A549 (cell line): ENCODE data around the gene RNF40. TPM values are rescaled to one million over a fixed set of nuclear protein-coding genes. Genes with fewer than 3 reads are reported as not detected.

ENCODE experiments used
- ATAC-seq, 2 experiments: fragments of 200-7000 bp in 1 of 2; fragments of >200 bp in 1 of 2; cut with Nextera tagmentation in 1 of 2; cut with Tn5 transposase in 1 of 2; 3 replicates each; pipeline versions ENCODE4 v1.8.0 to v1.9.1; 2018 to 2020; ENCODE audit warnings: mild to moderate bottlenecking in 1 of 2, moderate library complexity in 1 of 2
- CTCF ChIA-PET: fragments of 300-600 bp; sonication (Branson Sonifier 250); formaldehyde crosslinking; extraction: SDS; loops from one replicate; lab custom pipeline; 2021; ENCODE audit warnings: antibody characterized with exemption, inconsistent platforms; lab: Yijun Ruan, JAX
- POLR2A ChIA-PET: fragments of 350-600 bp; formaldehyde crosslinking; extraction: SDS; loops from one replicate; lab custom pipeline; 2021; ENCODE audit warnings: antibody characterized with exemption, inconsistent platforms; lab: Yijun Ruan, JAX
- DNase-seq, 2 experiments: peaks; one replicate each; pipeline versions ENCODE4 v3.0.0 to v3.0.0-alpha.2; 2011 to 2016; ENCODE audit warnings: low read depth in 1 of 2, low spot score in 1 of 2
- FAIRE-seq: peaks from 2 replicates; lab custom pipeline; 2011; peaks lifted over from hg19 to GRCh38; lab: Jason Lieb, UNC
- H3K27ac ChIP-seq, 2 experiments: fragments of >200 bp; sonication (Bioruptor Twin); formaldehyde crosslinking; 3 replicates each; pipeline ENCODE4 v1.5.1; 2016 to 2017
- H3K4me1 ChIP-seq: fragments of >200 bp; sonication (Bioruptor Twin); formaldehyde crosslinking; 3 replicates; pipeline ENCODE4 v1.6.1; 2016
- H3K4me2 ChIP-seq: fragments of >200 bp; sonication (Bioruptor Twin); formaldehyde crosslinking; 3 replicates; pipeline ENCODE4 v1.6.1; 2016
- H3K4me3 ChIP-seq: fragments of >200 bp; sonication (Bioruptor Twin); formaldehyde crosslinking; 3 replicates; pipeline ENCODE4 v1.5.1; 2016
- H3K9me3 ChIP-seq: fragments of >200 bp; sonication (Bioruptor Twin); formaldehyde crosslinking; 3 replicates; pipeline ENCODE4 v1.6.1; 2016
- BHLHE40 ChIP-seq: IDR thresholded peaks from 2 replicates; pipeline ENCODE4 v1.6.1; 2012; ENCODE audit warnings: low read depth, low read length, inconsistent platforms
- CBX2 ChIP-seq: fragments of 200-600 bp; sonication (generic); IDR thresholded peaks from 2 replicates; pipeline ENCODE4 v1.6.1; 2016; ENCODE audit warnings: low read depth, mild to moderate bottlenecking, borderline replicate concordance
- CEBPB ChIP-seq, 2 experiments: fragments of >200 bp in 1 of 2; sonication (Bioruptor Twin) in 1 of 2; formaldehyde crosslinking in 1 of 2; IDR thresholded peaks; 2 replicates each; pipeline ENCODE4 v1.6.1; 2012 to 2016
- CHD2 ChIP-seq: fragments of 150-350 bp; IDR thresholded peaks from 2 replicates; pipeline ENCODE4 v1.6.1; 2014; ENCODE audit warnings: low read length; ENCODE audit not compliant: partially characterized antibody
- CHD4 ChIP-seq: fragments of 200-600 bp; sonication (generic); IDR thresholded peaks from 2 replicates; pipeline ENCODE4 v1.6.1; 2016; ENCODE audit warnings: antibody characterized with exemption, mild to moderate bottlenecking, borderline replicate concordance
- EHMT2 ChIP-seq: fragments of 200-600 bp; sonication (generic); IDR thresholded peaks from 2 replicates; pipeline ENCODE4 v1.6.1; 2016; ENCODE audit warnings: antibody characterized with exemption, low read depth, mild to moderate bottlenecking, moderate library complexity
- EP300 ChIP-seq, 2 experiments: fragments of >200 bp; sonication (Bioruptor Twin); formaldehyde crosslinking; IDR thresholded peaks; 2 replicates in 1 of 2; 3 replicates in 1 of 2; pipeline ENCODE4 v1.6.1; 2016 to 2017
- FOSB ChIP-seq: fragments of 250-450 bp; sonication (Bioruptor Pico); IDR thresholded peaks from 2 replicates; pipeline ENCODE4 v1.5.0; 2020; ENCODE audit warnings: mild to moderate bottlenecking, moderate library complexity
- FOSL2 ChIP-seq, 2 experiments: fragments of 450-650 bp in 1 of 2; fragments of >200 bp in 1 of 2; sonication (Bioruptor Twin) in 1 of 2; formaldehyde crosslinking; IDR thresholded peaks; 2 replicates each; pipeline versions ENCODE4 v1.5.0 to v1.6.1; 2016 to 2020; ENCODE audit warnings: mild to moderate bottlenecking in 1 of 2, moderate library complexity in 1 of 2
- FOXS1 ChIP-seq: fragments of 250-450 bp; sonication (Bioruptor Pico); IDR thresholded peaks from 2 replicates; pipeline ENCODE4 v1.5.0; 2020; ENCODE audit warnings: mild to moderate bottlenecking, moderate library complexity
- JUN ChIP-seq, 2 experiments: fragments of >200 bp; sonication (Bioruptor Twin); formaldehyde crosslinking; IDR thresholded peaks; 2 replicates in 1 of 2; 3 replicates in 1 of 2; pipeline ENCODE4 v1.6.1; 2016 to 2017
- KDM1A ChIP-seq: fragments of 200-600 bp; sonication (generic); IDR thresholded peaks from 2 replicates; pipeline ENCODE4 v1.6.1; 2016; ENCODE audit warnings: low read depth, mild to moderate bottlenecking
- KDM5A ChIP-seq: fragments of 200-600 bp; sonication (generic); IDR thresholded peaks from 2 replicates; pipeline ENCODE4 v1.6.1; 2016; ENCODE audit warnings: antibody characterized with exemption, mild to moderate bottlenecking
- MAZ ChIP-seq: fragments of 150-350 bp; IDR thresholded peaks from 2 replicates; pipeline ENCODE4 v1.6.1; 2014; ENCODE audit warnings: antibody characterized with exemption, low read depth, low read length, borderline replicate concordance
- PHF8 ChIP-seq: fragments of 200-600 bp; sonication (generic); IDR thresholded peaks from 2 replicates; pipeline ENCODE4 v1.6.1; 2016; ENCODE audit warnings: low read depth, mild to moderate bottlenecking, antibody characterized with exemption, moderate library complexity, borderline replicate concordance
- POLR2A ChIP-seq: IDR thresholded peaks from 2 replicates; pipeline ENCODE4 v1.6.1; 2012; ENCODE audit warnings: mild to moderate bottlenecking, low read length
- RARB ChIP-seq: fragments of 250-450 bp; sonication (Bioruptor Pico); IDR thresholded peaks from 2 replicates; pipeline ENCODE4 v1.8.0; 2021; ENCODE audit warnings: mild to moderate bottlenecking, moderate library complexity
- RFX5 ChIP-seq: fragments of 450-650 bp; IDR thresholded peaks from 2 replicates; pipeline ENCODE4 v1.7.1; 2014; ENCODE audit warnings: antibody characterized with exemption, mild to moderate bottlenecking, moderate library complexity
- RNF2 ChIP-seq: fragments of 200-600 bp; sonication (generic); IDR thresholded peaks from 2 replicates; pipeline ENCODE4 v1.6.1; 2016; ENCODE audit warnings: low read depth, mild to moderate bottlenecking, antibody characterized with exemption, moderate library complexity, borderline replicate concordance
- SREBF2 ChIP-seq: fragments of 450-650 bp; IDR thresholded peaks from 2 replicates; pipeline ENCODE4 v1.6.1; 2014; ENCODE audit warnings: mild to moderate bottlenecking, moderate library complexity
- ZSCAN20 ChIP-seq: fragments of 250-450 bp; sonication (Bioruptor Pico); IDR thresholded peaks from 2 replicates; pipeline ENCODE4 v1.8.0; 2022; ENCODE audit warnings: mild to moderate bottlenecking, moderate library complexity
- WGBS: methylation state at CpG from one replicate; pipeline ENCODE4 v1.1.6; 2017; ENCODE audit errors: missing lambda C conversion rate; 5-methylcytosine and 5-hydroxymethylcytosine counted together
- polyA minus RNA-seq: library from RNA; depleted of rRNA, polyadenylated mRNA; stranded (reverse); fragments of >200 nt; gene quantifications from 2 replicates; pipeline ENCODE4 v1.2.3, GENCODE V29; 2011; rRNA and poly(A)+ RNA removed
- polyA plus RNA-seq, 4 experiments: library from polyadenylated mRNA; depleted of rRNA in 3 of 4; stranded (reverse); fragments of >200 nt; fragmentation: RNase III in 1 of 4; extraction: RNeasy Plus Mini Kit Qiagen cat#74134 plus additional on column Dnase treatment in 1 of 4; gene quantifications; 2 replicates in 3 of 4; 3 replicates in 1 of 4; pipeline ENCODE4 v1.2.3, GENCODE V29; 2011 to 2017
- TF ChIP-seq, protein P1 (sequence below): IDR thresholded peaks from 2 replicates; pipeline ENCODE4 v1.6.1; 2012; ENCODE audit warnings: low read depth, borderline replicate concordance
- TF ChIP-seq, protein P2 (sequence below): fragments of >200 bp; sonication (Bioruptor Twin); formaldehyde crosslinking; IDR thresholded peaks from 3 replicates; pipeline ENCODE4 v1.6.1; 2016
- TF ChIP-seq, protein P3 (sequence below): fragments of 250-450 bp; sonication (Bioruptor Pico); IDR thresholded peaks from 2 replicates; pipeline ENCODE4 v1.5.0; 2020; ENCODE audit warnings: low read depth, mild to moderate bottlenecking, moderate library complexity
- TF ChIP-seq, protein P4 (sequence below): IDR thresholded peaks from 2 replicates; pipeline ENCODE4 v1.6.1; 2012
- TF ChIP-seq, protein P5 (sequence below): fragments of 450-650 bp; IDR thresholded peaks from 2 replicates; pipeline ENCODE4 v1.6.1; 2014; ENCODE audit warnings: antibody characterized with exemption

RNF40 gene
- 66.1 and 88.8 TPM in 2 replicates for polyA plus RNA-seq (2011; rRNA removed)
- polyA plus RNA-seq (2012; cell fraction: cytosol; rRNA removed): 46.9 and 60.1 TPM in 2 replicates
- 85.6 and 97.4 TPM in 2 replicates for polyA plus RNA-seq (2012; cell fraction: nucleus; rRNA removed)
- polyA plus RNA-seq (2017; fragmentation: RNase III; extraction: RNeasy Plus Mini Kit Qiagen cat#74134 plus additional on column Dnase treatment): 63.9 to 69.9 TPM (median 66.4 TPM) in 3 replicates
- polyA minus RNA-seq: 101 and 138 TPM in 2 replicates

DNA sequence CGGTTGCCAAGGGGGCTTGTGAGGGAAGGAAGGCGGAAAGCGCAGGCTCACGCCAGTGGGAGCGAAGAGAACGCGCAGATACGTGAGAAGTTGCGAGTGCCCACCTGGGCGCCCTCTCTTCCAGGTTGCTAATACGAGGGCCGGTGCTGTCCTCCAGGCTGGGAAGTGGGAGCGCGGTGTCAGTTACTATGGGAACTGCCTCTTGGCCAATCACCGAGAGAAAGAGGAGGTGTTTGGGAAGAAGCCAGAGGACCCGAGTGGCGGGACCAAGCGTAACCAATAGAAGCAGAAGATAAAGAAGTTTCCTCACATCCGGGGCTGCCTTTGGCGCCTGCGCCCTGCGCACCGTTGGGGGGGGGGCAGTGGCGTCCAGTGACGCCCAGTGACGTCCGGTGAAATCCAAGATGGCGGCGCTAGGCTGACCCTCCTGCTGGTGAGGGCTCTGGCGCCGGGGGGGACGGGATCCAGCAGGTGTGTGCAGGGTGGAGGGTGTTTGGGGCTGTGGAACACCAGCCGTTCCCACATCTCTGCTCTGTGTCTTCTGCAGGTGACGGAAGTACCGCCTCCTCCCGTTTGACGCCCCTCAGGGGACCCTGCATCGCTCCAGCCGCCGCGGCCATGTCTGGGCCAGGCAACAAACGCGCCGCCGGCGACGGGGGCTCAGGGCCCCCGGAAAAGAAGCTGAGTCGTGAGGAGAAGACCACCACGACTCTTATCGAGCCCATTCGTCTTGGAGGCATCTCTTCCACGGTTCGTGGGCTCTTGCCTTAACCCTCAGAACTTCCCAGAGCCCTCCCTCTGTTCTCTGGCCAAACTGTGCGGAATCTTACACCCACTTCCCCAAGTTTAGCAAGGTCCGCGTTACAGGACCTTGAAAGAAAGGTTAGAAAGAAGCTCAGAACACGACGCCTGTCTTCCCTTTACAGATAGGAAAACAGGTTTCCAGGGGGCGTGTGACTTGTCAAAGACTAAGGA is at the start of gene RNF40, which contains the start of gene CFAP119:
RNF40 (plus strand) TSS at position 395 of the 975 bp plus-strand sequence; CDS start at position 619, 224 bp downstream.
CFAP119 (minus strand) TSS at position 135 of the 975 bp plus-strand sequence. CDS start 314 bp downstream, outside the sequence.
- TF ChIP-seq PHF8 (peak; percentile 58; the same call in 1 of the 2 replicates), POLR2A (peak; percentile 78), CEBPB (IDR thresholded peaks at IDR 0.05) (0 out of 4 replicates have a peak, but pooled peaks of 1 of the 2 experiments have one; percentile 20), KDM1A (no peak; the same call in 1 of the 2 replicates), KDM5A (peak; percentile 79), JUN (IDR thresholded peaks at IDR 0.05) (peak in 1 of 2 experiments; percentile 78; a peak in 4 of 5 replicates), RARB (CRISPR knock-in tag) (no peak), RFX5 (peak; percentile 58)
- TF ChIP-seq, protein P1, sequence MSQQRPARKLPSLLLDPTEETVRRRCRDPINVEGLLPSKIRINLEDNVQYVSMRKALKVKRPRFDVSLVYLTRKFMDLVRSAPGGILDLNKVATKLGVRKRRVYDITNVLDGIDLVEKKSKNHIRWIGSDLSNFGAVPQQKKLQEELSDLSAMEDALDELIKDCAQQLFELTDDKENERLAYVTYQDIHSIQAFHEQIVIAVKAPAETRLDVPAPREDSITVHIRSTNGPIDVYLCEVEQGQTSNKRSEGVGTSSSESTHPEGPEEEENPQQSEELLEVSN: peak; percentile 64
- TF ChIP-seq, protein P2, sequence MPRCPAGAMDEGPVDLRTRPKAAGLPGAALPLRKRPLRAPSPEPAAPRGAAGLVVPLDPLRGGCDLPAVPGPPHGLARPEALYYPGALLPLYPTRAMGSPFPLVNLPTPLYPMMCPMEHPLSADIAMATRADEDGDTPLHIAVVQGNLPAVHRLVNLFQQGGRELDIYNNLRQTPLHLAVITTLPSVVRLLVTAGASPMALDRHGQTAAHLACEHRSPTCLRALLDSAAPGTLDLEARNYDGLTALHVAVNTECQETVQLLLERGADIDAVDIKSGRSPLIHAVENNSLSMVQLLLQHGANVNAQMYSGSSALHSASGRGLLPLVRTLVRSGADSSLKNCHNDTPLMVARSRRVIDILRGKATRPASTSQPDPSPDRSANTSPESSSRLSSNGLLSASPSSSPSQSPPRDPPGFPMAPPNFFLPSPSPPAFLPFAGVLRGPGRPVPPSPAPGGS: peak; percentile 62; the same call in 2 of the 3 replicates
- TF ChIP-seq, protein P3, sequence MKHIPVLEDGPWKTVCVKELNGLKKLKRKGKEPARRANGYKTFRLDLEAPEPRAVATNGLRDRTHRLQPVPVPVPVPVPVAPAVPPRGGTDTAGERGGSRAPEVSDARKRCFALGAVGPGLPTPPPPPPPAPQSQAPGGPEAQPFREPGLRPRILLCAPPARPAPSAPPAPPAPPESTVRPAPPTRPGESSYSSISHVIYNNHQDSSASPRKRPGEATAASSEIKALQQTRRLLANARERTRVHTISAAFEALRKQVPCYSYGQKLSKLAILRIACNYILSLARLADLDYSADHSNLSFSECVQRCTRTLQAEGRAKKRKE (CRISPR knock-in tag): no peak
- TF ChIP-seq, protein P4, sequence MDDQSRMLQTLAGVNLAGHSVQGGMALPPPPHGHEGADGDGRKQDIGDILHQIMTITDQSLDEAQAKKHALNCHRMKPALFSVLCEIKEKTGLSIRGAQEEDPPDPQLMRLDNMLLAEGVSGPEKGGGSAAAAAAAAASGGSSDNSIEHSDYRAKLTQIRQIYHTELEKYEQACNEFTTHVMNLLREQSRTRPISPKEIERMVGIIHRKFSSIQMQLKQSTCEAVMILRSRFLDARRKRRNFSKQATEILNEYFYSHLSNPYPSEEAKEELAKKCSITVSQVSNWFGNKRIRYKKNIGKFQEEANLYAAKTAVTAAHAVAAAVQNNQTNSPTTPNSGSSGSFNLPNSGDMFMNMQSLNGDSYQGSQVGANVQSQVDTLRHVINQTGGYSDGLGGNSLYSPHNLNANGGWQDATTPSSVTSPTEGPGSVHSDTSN: no peak
- Histone ChIP-seq H3K4me2 (peak within 1 kb of the TSS; percentile 98), H3K4me1 (peaks cover 19% of the 10 kb centered on the region), H3K4me3 (peak within 1 kb of the TSS; percentile 68), H3K27ac (peak within 1 kb of the TSS; percentile 88 to 91), H3K9me3 (no peaks in the 10 kb centered on the region)
- ATAC-seq (peak; percentile 90 to 95), DNase-seq (peak; percentile 97 to 100), FAIRE-seq (peak; percentile 72)
- CTCF ChIA-PET: interaction anchor here (1.1 to 4.9 kb wide), 2 partner anchors 10 to 12 kb away, joined by 4 to 18 read pairs; no protein-coding TSS in a partner anchor
- POLR2A ChIA-PET: interaction anchor here (1.0 to 1.2 kb wide), 2 partner anchors 14 to 15 kb away, joined by 3 read pairs; partner anchors contain the start of gene PHKG2
- WGBS: under 1% methylated on average over 55 of the region's 60 CpGs

DNA sequence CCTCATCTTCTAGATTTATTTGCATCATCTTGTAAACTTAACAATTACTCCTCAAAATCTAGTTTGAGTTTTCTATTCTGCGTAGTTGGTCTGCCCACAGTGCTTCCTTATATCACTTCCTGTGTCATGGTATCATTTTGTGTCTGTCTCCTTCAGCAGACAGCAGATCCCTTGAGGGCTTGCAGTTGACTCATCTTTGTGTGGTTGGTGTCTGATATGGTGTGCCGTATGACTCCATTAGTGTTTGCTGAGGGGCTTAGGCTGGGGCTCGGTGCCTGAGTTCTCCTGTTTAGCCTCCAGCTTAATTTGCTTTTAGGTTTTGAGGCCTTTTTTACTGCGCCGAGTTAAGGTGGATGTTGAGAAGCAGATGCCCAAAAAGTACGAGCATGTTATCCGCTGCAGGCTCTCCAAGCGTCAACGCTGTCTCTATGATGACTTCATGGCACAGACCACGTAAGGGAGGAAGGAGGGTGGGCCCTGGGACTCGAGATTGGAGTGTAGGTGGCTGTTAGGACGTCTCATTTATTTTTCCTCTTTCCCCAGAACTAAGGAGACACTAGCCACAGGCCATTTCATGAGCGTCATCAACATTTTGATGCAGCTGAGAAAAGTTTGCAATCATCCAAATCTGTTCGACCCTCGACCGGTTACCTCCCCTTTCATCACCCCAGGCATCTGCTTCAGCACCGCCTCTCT is 46.2 kb upstream of the RNF40 start:
- POLR2A ChIA-PET: interaction anchor here (0.8 kb wide), 1 partner anchor 17 kb away, joined by 3 read pairs; no protein-coding TSS in a partner anchor
- Histone ChIP-seq H3K9me3 (no peaks in the 10 kb centered on the region), H3K4me3 (no peak overlapping the region), H3K4me2 (no peak overlapping the region), H3K4me1 (peaks cover 13% of the 10 kb centered on the region), H3K27ac (no peak overlapping the region)
- ATAC-seq (peak in 1 of 2 experiments; percentile 38; a peak in 2 of 6 replicates), DNase-seq (peak in 1 of 2 experiments; percentile 27), FAIRE-seq (no peak)
- WGBS: 87% methylated on average over 17 of the region's 17 CpGs
- CTCF ChIA-PET: interaction anchor here (1.7 kb wide), 1 partner anchor 21 kb away, joined by 3 read pairs; no protein-coding TSS in a partner anchor
- TF ChIP-seq CBX2: no peak
- no peak for TF ChIP-seq CEBPB (IDR thresholded peaks at IDR 0.05)
- TF ChIP-seq EP300 (IDR thresholded peaks at IDR 0.05): no peak
- no peak for TF ChIP-seq RNF2
- TF ChIP-seq, protein P5, sequence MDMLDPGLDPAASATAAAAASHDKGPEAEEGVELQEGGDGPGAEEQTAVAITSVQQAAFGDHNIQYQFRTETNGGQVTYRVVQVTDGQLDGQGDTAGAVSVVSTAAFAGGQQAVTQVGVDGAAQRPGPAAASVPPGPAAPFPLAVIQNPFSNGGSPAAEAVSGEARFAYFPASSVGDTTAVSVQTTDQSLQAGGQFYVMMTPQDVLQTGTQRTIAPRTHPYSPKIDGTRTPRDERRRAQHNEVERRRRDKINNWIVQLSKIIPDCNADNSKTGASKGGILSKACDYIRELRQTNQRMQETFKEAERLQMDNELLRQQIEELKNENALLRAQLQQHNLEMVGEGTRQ: no peak
- no peak for TF ChIP-seq FOXS1 (CRISPR knock-in tag)
- no peak for TF ChIP-seq SREBF2
- TF ChIP-seq CHD4: no peak
- no peak for TF ChIP-seq FOSL2 (IDR thresholded peaks at IDR 0.05)
- no peak for TF ChIP-seq FOSL2 (CRISPR knock-in tag; IDR thresholded peaks at IDR 0.05)
- no peak for TF ChIP-seq ZSCAN20
- TF ChIP-seq, protein P3 (CRISPR knock-in tag): no peak
- TF ChIP-seq BHLHE40: no peak
- no peak for TF ChIP-seq RFX5
- TF ChIP-seq CHD2: no peak
- TF ChIP-seq FOSB (CRISPR knock-in tag): no peak
- no peak for TF ChIP-seq EHMT2
- no peak for TF ChIP-seq MAZ
